Ovary (tissue), 9 donors: Measurements from ENCODE around the gene ADAMTS2. TPM values are rescaled to one million over a fixed set of nuclear protein-coding genes. Genes with fewer than 3 reads are reported as not detected.
A peak's percentile ranks its signal among the peaks of the same experiment; 100 is the strongest.

Experiments
- DNase-seq, 5 donors: peaks; one replicate each; pipeline ENCODE4 v3.0.0-alpha.2; 2019 to 2020
- H3K27ac ChIP-seq, 2 donors: fragments of 200-600 bp; one replicate each; pipeline versions ENCODE4 v1.5.1 to v1.8.0; 2019 to 2022
- H3K27me3 ChIP-seq: fragments of 200-600 bp; one replicate; pipeline ENCODE4 v1.8.0; 2022
- H3K36me3 ChIP-seq: fragments of 200-600 bp; sonication (generic); one replicate; pipeline ENCODE4 v1.5.1; 2019
- H3K4me1 ChIP-seq: one replicate; pipeline ENCODE4 v1.8.1; 2013; ENCODE audit warnings: mild to moderate bottlenecking, moderate library complexity; ENCODE audit not compliant: insufficient read depth
- H3K4me3 ChIP-seq: fragments of 200-600 bp; sonication (generic); one replicate; pipeline ENCODE4 v1.5.1; 2017
- H3K9me3 ChIP-seq, 2 donors: fragments of 200-600 bp in 1 of 2; sonication (generic) in 1 of 2; one replicate each; pipeline versions ENCODE4 v1.5.1 to v1.8.1; 2013 to 2019; ENCODE audit warnings: mild to moderate bottlenecking in 1 of 2, moderate library complexity in 1 of 2
- EP300 ChIP-seq: sonication (generic); formaldehyde crosslinking; IDR thresholded peaks from one replicate; pipeline ENCODE4 v1.6.1; 2017; ENCODE audit warnings: antibody characterized with exemption
- POLR2A ChIP-seq: fragments of 450-650 bp; IDR thresholded peaks from one replicate; pipeline ENCODE4 v1.6.1; 2017; ENCODE audit warnings: antibody characterized with exemption, mild to moderate bottlenecking, moderate library complexity
- WGBS, 3 donors: extraction: QIAGEN DNeasy Blood & Tissue Kit in 1 of 3; methylation state at CpG; one replicate each; pipeline versions ENCODE4 v1.1.5 to v1.1.7; 2013 to 2017; 5-methylcytosine and 5-hydroxymethylcytosine counted together
- intact Hi-C, 4 donors: fragments of 100-400 bp; cut with DNase I; formaldehyde crosslinking; loops; one replicate each; pipeline versions ENCODE4 v1.11.0 to v1.15.1; 2022 to 2023
- polyA plus RNA-seq, 2 donors: library from polyadenylated mRNA; stranded (reverse); fragments of 200-250 nt in 1 of 2; fragments of 350-450 nt in 1 of 2; fragmentation: Illumina TruSeq in 1 of 2; extraction: RNeasy Lipid Tissue Mini Kit (QIAGEN cat#74804) in 1 of 2; gene quantifications; one replicate each; pipeline ENCODE4 v1.2.3, GENCODE V29; 2013 to 2014
- total RNA-seq, 7 donors: library from RNA; depleted of rRNA in 2 of 7; stranded (reverse); fragments of >200 nt in 2 of 7; fragmentation: NEBNext Ultra II Directional in 3 of 7; extraction: Animal tissue kit (Norgen Biotek cat#: 25700) in 3 of 7; gene quantifications; one replicate each; pipeline versions ENCODE4 v1.1.0 to v1.2.4, GENCODE V29; 2016 to 2023
- TF ChIP-seq, protein P1 (sequence below), 3 donors: fragments of 450-650 bp in 2 of 3; fragments of 200-600 bp in 1 of 3; IDR thresholded peaks; one replicate each; pipeline versions ENCODE4 v1.5.1 to v1.8.0; 2016 to 2022; ENCODE audit warnings: antibody characterized with exemption in 3 of 3, mild to moderate bottlenecking in 1 of 3
- donor health status: DM: no; HTN: no; CAD: no; lungs with moderate emphysema.
- donor health status: DM: no; HTN: no; CAD: no.
- donor health status: Bipolar disorder and iron deficiency.
- donor health status: DM: yes; HTN: yes; CAD: no.
- donor health status: DM: no; HTN: no; CAD: no.
- donor health status: DM: yes; HTN: yes; CAD: no.

Gene ADAMTS2
- total and polyA plus RNA-seq, 9 donors = 7.9 to 31.8 (median 11.5) TPM

DNA sequence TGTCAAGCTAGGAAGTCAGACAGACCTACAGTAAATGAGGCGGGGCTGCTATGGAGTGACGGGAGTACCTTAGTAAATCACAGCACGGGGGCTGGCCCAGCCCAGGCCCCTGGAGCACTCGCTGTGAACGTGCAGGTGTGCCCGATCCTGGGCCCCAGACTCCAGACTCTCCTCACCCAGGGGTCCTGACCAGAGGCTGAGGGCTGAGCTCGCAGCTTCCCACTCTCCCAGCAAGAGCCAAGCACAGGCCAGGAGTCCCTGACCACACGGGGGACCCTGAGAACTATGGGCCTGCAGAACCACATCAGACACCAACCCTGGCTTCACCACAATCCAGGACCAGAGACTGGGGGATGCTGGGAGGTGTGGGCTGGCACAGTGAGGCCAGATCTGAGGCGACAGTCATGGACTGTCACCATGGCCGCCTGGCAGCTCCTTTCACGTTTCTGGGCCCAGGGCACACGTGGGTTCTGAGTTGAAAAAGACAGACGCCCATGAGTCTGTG lies 73.4 kb downstream of the ADAMTS2 start:
- H3K27ac ChIP-seq = peak overlapping the region; percentile 65 to 71
- DNase-seq = peak in 4 of 5 donors; percentile 21 to 44 (median 32)
- intact Hi-C loops = no loop called here

DNA sequence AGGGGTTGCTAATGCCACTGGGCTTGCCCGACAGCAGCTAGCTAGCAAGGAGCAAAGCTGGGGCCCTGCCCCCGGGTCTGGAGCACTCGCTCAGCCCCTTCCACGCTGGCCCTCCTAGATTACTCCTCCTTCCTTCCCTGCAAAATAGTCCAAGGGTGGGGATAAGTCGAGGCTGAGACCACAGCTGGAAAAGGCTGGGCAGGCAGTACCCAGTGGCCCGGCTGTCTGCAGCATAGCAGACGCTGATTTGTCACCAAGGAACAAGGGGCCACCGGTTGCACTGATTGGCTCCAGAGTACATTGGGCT lies 73.9 kb downstream of the ADAMTS2 start:
- WGBS, 3 donors = 25 to 38% (median 27%) methylated on average over 8 of the region's 8 CpGs
- intact Hi-C loops = no loop called here
- Histone ChIP-seq H3K9me3 (no peaks in the 10 kb centered on the region), H3K27ac (peak overlapping the region in 1 of 2 donors; percentile 5), H3K4me1 (peaks cover 71% of the 10 kb centered on the region), H3K36me3 (no peaks in the 10 kb centered on the region), H3K27me3 (no peaks in the 10 kb centered on the region), H3K4me3 (no peak overlapping the region)
- no peak for DNase-seq
- TF ChIP-seq EP300 (no peak), POLR2A (no peak)
- TF ChIP-seq, protein P1, sequence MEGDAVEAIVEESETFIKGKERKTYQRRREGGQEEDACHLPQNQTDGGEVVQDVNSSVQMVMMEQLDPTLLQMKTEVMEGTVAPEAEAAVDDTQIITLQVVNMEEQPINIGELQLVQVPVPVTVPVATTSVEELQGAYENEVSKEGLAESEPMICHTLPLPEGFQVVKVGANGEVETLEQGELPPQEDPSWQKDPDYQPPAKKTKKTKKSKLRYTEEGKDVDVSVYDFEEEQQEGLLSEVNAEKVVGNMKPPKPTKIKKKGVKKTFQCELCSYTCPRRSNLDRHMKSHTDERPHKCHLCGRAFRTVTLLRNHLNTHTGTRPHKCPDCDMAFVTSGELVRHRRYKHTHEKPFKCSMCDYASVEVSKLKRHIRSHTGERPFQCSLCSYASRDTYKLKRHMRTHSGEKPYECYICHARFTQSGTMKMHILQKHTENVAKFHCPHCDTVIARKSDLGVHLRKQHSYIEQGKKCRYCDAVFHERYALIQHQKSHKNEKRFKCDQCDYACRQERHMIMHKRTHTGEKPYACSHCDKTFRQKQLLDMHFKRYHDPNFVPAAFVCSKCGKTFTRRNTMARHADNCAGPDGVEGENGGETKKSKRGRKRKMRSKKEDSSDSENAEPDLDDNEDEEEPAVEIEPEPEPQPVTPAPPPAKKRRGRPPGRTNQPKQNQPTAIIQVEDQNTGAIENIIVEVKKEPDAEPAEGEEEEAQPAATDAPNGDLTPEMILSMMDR (IDR thresholded peaks at IDR 0.05) = no peak

More for the DNA sequence above, 73.4 kb downstream of the ADAMTS2 start:
- TF ChIP-seq POLR2A (no peak), EP300 (no peak)
- TF ChIP-seq, protein P1 (IDR thresholded peaks at IDR 0.05) = no peak
- H3K9me3 ChIP-seq = no peaks in the 10 kb centered on the region
- WGBS, 3 donors = 67 to 71% (median 70%) methylated on average over 10 to 13 of the region's 13 CpGs
- H3K4me3 ChIP-seq = no peak overlapping the region
- H3K36me3 ChIP-seq = no peaks in the 10 kb centered on the region
- no peaks in the 10 kb centered on the region for H3K27me3 ChIP-seq
- H3K4me1 ChIP-seq = peaks cover 71% of the 10 kb centered on the region

DNA sequence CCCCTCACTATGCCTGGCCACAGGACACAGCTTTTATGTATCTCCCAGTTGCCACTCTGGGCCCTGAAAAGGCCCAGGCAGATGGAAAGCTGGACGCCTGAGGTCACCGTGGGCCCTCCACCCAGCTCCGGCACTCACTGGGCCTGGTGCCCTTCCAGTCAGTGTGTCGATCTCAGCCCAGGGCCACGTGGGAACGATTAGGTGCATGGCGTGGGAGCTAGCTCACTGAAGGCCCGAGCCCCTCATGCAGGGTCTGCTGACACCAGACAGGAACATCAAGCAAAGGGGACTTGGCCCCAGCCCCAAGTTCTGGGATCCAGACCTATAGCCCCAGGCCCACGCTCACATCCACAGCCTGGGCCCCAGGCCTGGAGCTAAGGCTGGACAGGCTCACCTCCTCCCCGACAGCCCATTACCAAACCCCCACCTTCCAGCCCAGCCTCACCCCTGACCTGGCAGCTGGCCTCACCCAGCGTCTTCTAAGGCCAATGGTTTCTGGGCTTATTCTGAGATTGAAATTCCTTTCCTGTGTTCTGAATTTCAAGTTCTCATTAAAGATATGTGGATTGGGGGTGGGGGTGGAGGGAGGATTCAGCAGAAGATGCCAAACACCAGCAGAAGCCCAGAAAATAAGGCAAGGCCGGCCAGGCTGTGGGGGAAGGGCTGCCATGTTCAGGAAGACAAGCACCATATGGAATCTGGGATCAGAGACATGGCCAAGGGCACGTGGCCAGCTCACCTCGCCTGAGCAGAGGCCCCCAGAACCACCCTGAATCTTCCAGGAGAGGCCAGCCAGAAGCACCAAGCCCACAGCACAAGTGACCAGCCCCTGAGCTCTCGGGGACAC lies 74.5 kb downstream of the ADAMTS2 start:
- Histone ChIP-seq H3K4me3 (no peak overlapping the region), H3K9me3 (no peaks in the 10 kb centered on the region), H3K36me3 (no peaks in the 10 kb centered on the region), H3K27me3 (no peaks in the 10 kb centered on the region), H3K27ac (peak overlapping the region; percentile 13 to 79), H3K4me1 (peaks cover 71% of the 10 kb centered on the region)
- WGBS, 3 donors = 8 to 14% (median 10%) methylated on average over 15 of the region's 15 CpGs
- intact Hi-C loops = no loop called here
- TF ChIP-seq, protein P1 (IDR thresholded peaks at IDR 0.05) = no peak
- no peak for TF ChIP-seq POLR2A
- TF ChIP-seq EP300 = no peak
- DNase-seq = peak; percentile 73 to 90 (median 81)

DNA sequence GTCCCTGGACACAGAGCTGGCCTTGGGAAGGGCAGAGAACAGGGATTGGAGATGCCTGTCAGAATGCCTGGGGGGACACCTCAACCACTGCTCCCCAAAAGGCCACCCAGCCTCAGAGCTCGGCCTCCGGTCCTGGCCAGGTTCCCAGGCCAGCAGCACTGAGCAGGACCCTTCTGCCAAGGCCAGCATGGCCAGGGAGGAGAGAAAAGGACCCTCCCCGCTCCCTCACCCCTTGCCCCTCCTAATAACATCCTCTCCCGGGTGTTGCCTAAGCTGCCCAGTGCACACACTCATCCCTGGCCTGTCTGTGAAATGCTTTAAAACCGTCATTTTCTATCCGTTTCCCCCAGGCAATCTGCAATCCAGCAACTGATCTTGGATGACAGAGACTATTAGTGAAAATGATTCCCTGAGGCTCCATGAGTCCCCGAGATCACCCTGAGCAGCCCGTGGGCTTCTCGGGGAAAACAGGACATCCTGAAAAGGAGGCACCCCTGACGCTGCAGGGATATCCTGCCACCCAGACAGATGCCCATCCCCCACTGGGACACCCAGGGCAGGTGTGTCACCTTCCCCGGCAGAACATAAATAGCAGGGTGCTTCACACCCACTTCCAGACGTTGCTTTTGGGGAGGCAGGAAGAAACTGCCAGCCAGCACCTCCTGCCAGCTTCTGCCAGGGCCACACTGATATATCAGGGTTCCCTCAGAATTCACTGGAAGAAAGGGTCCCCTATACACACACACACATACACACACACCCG lies 75.3 kb downstream of the ADAMTS2 start:
- H3K27ac ChIP-seq = peak overlapping the region; percentile 13 to 79
- TF ChIP-seq POLR2A (no peak), EP300 (no peak)
- TF ChIP-seq, protein P1 (IDR thresholded peaks at IDR 0.05) = no peak
- no peaks in the 10 kb centered on the region for H3K27me3 ChIP-seq
- intact Hi-C loops = loop anchor here in 1 of 4 donors (5.0 kb wide), 2 partner anchors 72 to 487 kb away; no protein-coding TSS in a partner anchor
- peak in 4 of 5 donors; percentile 21 to 44 (median 34) for DNase-seq
- H3K9me3 ChIP-seq = no peaks in the 10 kb centered on the region
- H3K4me1 ChIP-seq = peaks cover 70% of the 10 kb centered on the region
- H3K36me3 ChIP-seq = no peaks in the 10 kb centered on the region
- H3K4me3 ChIP-seq = no peak overlapping the region
- WGBS, 3 donors = 43 to 49% (median 47%) methylated on average over 13 of the region's 13 CpGs
